Astrocyte of the spinal cord (primary cell): ENCODE measurements around the gene SSC5D.

Source experiments
- DNase-seq: peaks from one replicate; pipeline ENCODE4 v3.0.0; 2011; ENCODE audit warnings: low read depth, low spot score
- H3K4me3 ChIP-seq: 2 replicates; pipeline ENCODE4 v1.5.1; 2011; ENCODE audit warnings: low read depth, mild to moderate bottlenecking, low read length, moderate library complexity
- CTCF ChIP-seq: IDR thresholded peaks from 2 replicates; pipeline ENCODE4 v1.5.1; 2012; ENCODE audit warnings: low read depth, mild to moderate bottlenecking, low read length, inconsistent platforms
- in situ Hi-C: cut with HindIII; loops from 2 replicates; pipeline ENCODE4 v1.10.0; 2017; ENCODE audit warnings: low sequenced_read_pairs

The SSC5D gene

GRCh38 chr19:55473225-55474012, 14.8 kb upstream of the SSC5D start:
- H3K4me3 ChIP-seq: no peak overlapping the region
- peak; percentile 63 for DNase-seq
- in situ Hi-C loops: no loop called here
- TF ChIP-seq CTCF: no peak

GRCh38 chr19:55474269-55475265, 13.7 kb upstream of the SSC5D start:
- peak; percentile 69 for DNase-seq
- in situ Hi-C loops: no loop called here
- no peak overlapping the region for H3K4me3 ChIP-seq
- TF ChIP-seq CTCF: no peak

- in situ Hi-C loops: no loop called here
- DNase-seq: peak; percentile 99
- TF ChIP-seq CTCF: no peak
- H3K4me3 ChIP-seq: peak within 1 kb of the TSS; percentile 62
These were observed 12.0 kb upstream of the SSC5D start, which contains the start of gene ZNF628 for GRCh38 chr19:55476100-55476775. Gene ZNF628, plus strand, starts transcription at chr19:55476617. Its CDS starts 3,294 bp downstream, at chr19:55479911.

- H3K4me3 ChIP-seq: peak overlapping the region; percentile 62
- no peak for DNase-seq
- TF ChIP-seq CTCF: no peak
- in situ Hi-C loops: no loop called here
These were observed 10.3 kb upstream of the SSC5D start for GRCh38 chr19:55477905-55478304.

- DNase-seq: no peak
- H3K4me3 ChIP-seq: no peak overlapping the region
- in situ Hi-C loops: no loop called here
- TF ChIP-seq CTCF: no peak
These were observed 9.9 kb upstream of the SSC5D start for GRCh38 chr19:55478364-55478763.

- DNase-seq: no peak
- no peak for TF ChIP-seq CTCF
- H3K4me3 ChIP-seq: no peak overlapping the region
- in situ Hi-C loops: no loop called here
These were observed 9.2 kb upstream of the SSC5D start for GRCh38 chr19:55479045-55479444.
